C4-2B (cell line): ENCODE data around the gene SLC2A11.

ENCODE experiments used
- CTCF ChIP-seq: fragments of 450-650 bp; conservative IDR thresholded peaks from 2 replicates; pipeline ENCODE4 v1.5.1; 2017; ENCODE audit warnings: mild to moderate bottlenecking
- ZFX ChIP-seq: fragments of 450-650 bp; IDR thresholded peaks from 2 replicates; pipeline ENCODE4 v1.6.1; 2017

- TF ChIP-seq CTCF (no peak), ZFX (no peak)
These were observed 53.0 kb downstream of the SLC2A11 start for GRCh38 chr22:23910496-23911190.
